ENCODE measurements around the gene SMIM32. TPM values are rescaled to one million over a fixed set of nuclear protein-coding genes. Genes with fewer than 3 reads are reported as not detected.

Gene SMIM32
- total and polyA plus RNA-seq, 2 experiments from 2014 or later: 0.27 to 0.56 TPM

- TF ChIP-seq ZNF462 (CRISPR knock-in tag; IDR thresholded peaks at IDR 0.05) (no peak), EZH2phosphoT487 (IDR thresholded peaks at IDR 0.05; ENCODE audit: unreplicated experiment) (peak; percentile 61), ZNF331 (CRISPR knock-in tag; IDR thresholded peaks at IDR 0.05; ENCODE audit: low read depth) (no peak), CREB1 (CRISPR knock-in tag; IDR thresholded peaks at IDR 0.05; ENCODE audit: low read depth) (no peak), CTCF (conservative IDR thresholded peaks at IDR 0.05; ENCODE audit: low read depth in 2 of 2) (0 out of 4 replicates have a peak, but pooled peaks of 1 of the 2 experiments have one; percentile 12), EZH2 (IDR thresholded peaks at IDR 0.05; ENCODE audit: low read depth, unreplicated experiment) (no peak), ZNF114 (CRISPR knock-in tag; IDR thresholded peaks at IDR 0.05) (no peak), REST (IDR thresholded peaks at IDR 0.05; ENCODE audit: unreplicated experiment) (no peak), ETS1 (IDR thresholded peaks at IDR 0.05) (no peak), NANOG (IDR thresholded peaks at IDR 0.05; ENCODE audit: borderline replicate concordance) (no peak)
These were observed 1.5 kb downstream of the SMIM32 start (continued) for GRCh38 chr5:136191304-136192014.

Measured in GM23338 (cell line).